CD14-positive monocyte (primary cell): ENCODE measurements around the gene ARHGAP18. TPM values are rescaled to one million over a fixed set of nuclear protein-coding genes. Genes with fewer than 3 reads are reported as not detected.

Experiments used
- DNase-seq, 3 donors: peaks; one replicate each; pipeline ENCODE4 v3.0.0-alpha.2; 2011 to 2022
- H2AFZ ChIP-seq: 2 replicates; pipeline ENCODE4 v1.6.0; 2012; ENCODE audit warnings: mild to moderate bottlenecking, low read depth, low read length, inconsistent platforms; ENCODE audit not compliant: insufficient read depth, poor library complexity, severe bottlenecking
- H3K27ac ChIP-seq, 2 donors: 1 replicate in 1 of 2; 2 replicates in 1 of 2; pipeline ENCODE4 v1.5.1; 2012 to 2013; ENCODE audit warnings: low read length in 2 of 2, control low read depth in 1 of 2, inconsistent platforms in 1 of 2, low read depth in 1 of 2, mild to moderate bottlenecking in 1 of 2
- H3K27me3 ChIP-seq, 2 donors: one replicate each; pipeline versions ENCODE4 v1.6.0 to v1.6.1; 2011 to 2013; ENCODE audit warnings: low read length in 2 of 2; ENCODE audit not compliant: control insufficient read depth in 2 of 2, insufficient read depth in 2 of 2
- H3K36me3 ChIP-seq, 2 donors: replicated peaks in 1 of 2; 1 replicate in 1 of 2; 2 replicates in 1 of 2; pipeline versions ENCODE4 v1.5.1 to v1.6.1; 2012 to 2013; ENCODE audit warnings: low read length in 2 of 2, control low read depth in 1 of 2, inconsistent platforms in 1 of 2, mild to moderate bottlenecking in 1 of 2; ENCODE audit not compliant: insufficient read depth in 2 of 2, control insufficient read depth in 1 of 2
- H3K4me1 ChIP-seq, 2 donors: 1 replicate in 1 of 2; 2 replicates in 1 of 2; pipeline versions ENCODE4 v1.5.1 to v1.6.1; 2012 to 2013; ENCODE audit warnings: low read length in 2 of 2, control low read depth in 1 of 2, inconsistent platforms in 1 of 2, mild to moderate bottlenecking in 1 of 2, moderate library complexity in 1 of 2; ENCODE audit not compliant: insufficient read depth in 2 of 2, control insufficient read depth in 1 of 2
- H3K4me2 ChIP-seq: replicated peaks from 2 replicates; pipeline ENCODE3; 2012; ENCODE audit warnings: low read length, moderate library complexity, mild to moderate bottlenecking; ENCODE audit not compliant: poor library complexity, severe bottlenecking; ENCODE audit errors: extremely low read depth
- H3K4me3 ChIP-seq, 3 experiments: fragments of 200-600 bp in 1 of 3; sonication (generic) in 1 of 3; replicated peaks in 1 of 3; 1 replicate in 2 of 3; 2 replicates in 1 of 3; pipeline ENCODE4 v1.5.1; 2011 to 2013; ENCODE audit warnings: low read length in 3 of 3, mild to moderate bottlenecking in 3 of 3, control low read depth in 2 of 3, low read depth in 2 of 3, inconsistent platforms in 1 of 3, moderate library complexity in 1 of 3
- H3K79me2 ChIP-seq: 2 replicates; pipeline ENCODE4 v1.6.0; 2012; ENCODE audit warnings: mild to moderate bottlenecking, control low read depth, inconsistent platforms, low read length, moderate library complexity; ENCODE audit not compliant: insufficient read depth
- H3K9ac ChIP-seq: 2 replicates; pipeline ENCODE4 v1.6.0; 2017; ENCODE audit warnings: low read length, mild to moderate bottlenecking; ENCODE audit not compliant: insufficient read depth, poor library complexity, severe bottlenecking
- H3K9me3 ChIP-seq, 2 donors: replicated peaks in 1 of 2; 1 replicate in 1 of 2; 2 replicates in 1 of 2; pipeline versions ENCODE4 v1.5.1 to v1.6.1; 2012 to 2013; ENCODE audit warnings: low read length in 2 of 2, control low read depth in 1 of 2; ENCODE audit not compliant: control insufficient read depth in 1 of 2, insufficient read depth in 1 of 2
- H4K20me1 ChIP-seq: 2 replicates; pipeline ENCODE4 v1.6.0; 2012; ENCODE audit warnings: mild to moderate bottlenecking, low read length, control low read depth, moderate library complexity; ENCODE audit not compliant: insufficient read depth
- H3K27ac Mint-ChIP-seq, 7 donors: one replicate each; pipeline ENCODE4 v1.8.0; 2020; ENCODE audit warnings: mild to moderate bottlenecking in 7 of 7, mixed read lengths in 7 of 7, moderate library complexity in 6 of 7, inconsistent platforms in 2 of 7
- H3K27me3 Mint-ChIP-seq, 3 donors: one replicate each; pipeline ENCODE4 v1.8.0; 2021 to 2022; ENCODE audit warnings: low read depth in 3 of 3, mild to moderate bottlenecking in 3 of 3, mixed read lengths in 3 of 3, moderate library complexity in 3 of 3, inconsistent platforms in 1 of 3
- H3K36me3 Mint-ChIP-seq, 2 donors: one replicate each; pipeline ENCODE4 v1.8.0; 2020; ENCODE audit warnings: mixed read lengths in 2 of 2, inconsistent platforms in 1 of 2, mild to moderate bottlenecking in 1 of 2
- H3K4me1 Mint-ChIP-seq: one replicate; pipeline ENCODE4 v1.8.0; 2020; ENCODE audit warnings: mild to moderate bottlenecking, mixed read lengths
- H3K4me3 Mint-ChIP-seq, 2 donors: one replicate each; pipeline ENCODE4 v1.8.0; 2020; ENCODE audit warnings: mild to moderate bottlenecking in 2 of 2, mixed read lengths in 2 of 2, moderate library complexity in 1 of 2
- H3K9me3 Mint-ChIP-seq, 7 donors: one replicate each; pipeline ENCODE4 v1.8.0; 2020 to 2022; ENCODE audit warnings: mixed read lengths in 7 of 7, mild to moderate bottlenecking in 6 of 7, moderate library complexity in 6 of 7, inconsistent platforms in 2 of 7
- CTCF ChIP-seq: fragments of 200-600 bp; IDR thresholded peaks from one replicate; pipeline ENCODE4 v1.8.0; 2022; ENCODE audit warnings: antibody characterized with exemption, mild to moderate bottlenecking
- WGBS: methylation state at CpG from one replicate; pipeline ENCODE4 v1.1.5; 2013; ENCODE audit warnings: missing lambda C conversion rate; ENCODE audit not compliant: insufficient coverage; 5-methylcytosine and 5-hydroxymethylcytosine counted together
- intact Hi-C, 2 donors: fragments of 100-400 bp; cut with micrococcal nuclease; formaldehyde crosslinking; loops; one replicate each; pipeline versions ENCODE4 v1.15.0 to v1.15.1; 2023
- polyA plus RNA-seq, 3 donors: library from polyadenylated mRNA; depleted of rRNA in 1 of 3; unstranded in 2 of 3; stranded (reverse) in 1 of 3; fragments of 300-500 nt in 2 of 3; fragments of >200 nt in 1 of 3; fragmentation: Illumina TruSeq in 2 of 3; gene quantifications; 1 replicate in 2 of 3; 2 replicates in 1 of 3; pipeline ENCODE4 v1.2.3, GENCODE V29; 2012 to 2021

Gene ARHGAP18
- polyA plus RNA-seq, 3 donors = 3.7 to 5.6 (median 3.8) TPM

GRCh38 chr6:129644567-129645015 lies 65.4 kb downstream of the ARHGAP18 start:
- H3K4me1 Mint-ChIP-seq = peaks cover 9% of the 10 kb centered on the region
- no peak for TF ChIP-seq CTCF
- H3K27ac Mint-ChIP-seq = no peak overlapping the region
- Histone ChIP-seq H3K79me2 (no peaks in the 10 kb centered on the region), H3K36me3 (peaks cover 0 to 7% of the 10 kb centered on the region in 2 donors), H3K4me1 (no peaks in the 10 kb centered on the region), H3K9me3 (no peaks in the 10 kb centered on the region), H3K4me2 (no peak overlapping the region), H3K4me3 (no peak overlapping the region), H3K27me3 (no peaks in the 10 kb centered on the region), H3K27ac (no peak overlapping the region), H2AFZ (no peak overlapping the region), H4K20me1 (no peaks in the 10 kb centered on the region), H3K9ac (no peak overlapping the region)
- H3K36me3 Mint-ChIP-seq = peaks cover 10 to 16% of the 10 kb centered on the region in 2 donors
- intact Hi-C loops = no loop called here
- H3K9me3 Mint-ChIP-seq = peaks cover 0 to 4% (median 0%) of the 10 kb centered on the region in 7 donors
- no peak overlapping the region for H3K4me3 Mint-ChIP-seq
- no CpG with 5 or more reads among the region's 1 CpG for WGBS
- H3K27me3 Mint-ChIP-seq = peaks cover 0 to 4% (median 0%) of the 10 kb centered on the region in 3 donors
- DNase-seq = no peak

GRCh38 chr6:129643968-129644367 lies 66.0 kb downstream of the ARHGAP18 start:
- Histone ChIP-seq H4K20me1 (no peaks in the 10 kb centered on the region), H3K4me3 (no peak overlapping the region), H3K9ac (no peak overlapping the region), H3K79me2 (no peaks in the 10 kb centered on the region), H3K36me3 (peaks cover 0 to 7% of the 10 kb centered on the region in 2 donors), H3K9me3 (no peaks in the 10 kb centered on the region), H3K27ac (no peak overlapping the region), H2AFZ (no peak overlapping the region), H3K4me1 (no peaks in the 10 kb centered on the region), H3K4me2 (no peak overlapping the region), H3K27me3 (no peaks in the 10 kb centered on the region)
- no peak overlapping the region for H3K4me3 Mint-ChIP-seq
- peaks cover 9% of the 10 kb centered on the region for H3K4me1 Mint-ChIP-seq
- no peak for TF ChIP-seq CTCF
- peaks cover 0 to 4% (median 0%) of the 10 kb centered on the region in 7 donors for H3K9me3 Mint-ChIP-seq
- peaks cover 10 to 16% of the 10 kb centered on the region in 2 donors for H3K36me3 Mint-ChIP-seq
- H3K27me3 Mint-ChIP-seq = peaks cover 0 to 4% (median 0%) of the 10 kb centered on the region in 3 donors
- H3K27ac Mint-ChIP-seq = peak overlapping the region in 1 of 7 donors; percentile 32
- intact Hi-C loops = no loop called here
- no CpG with 5 or more reads among the region's 3 CpGs for WGBS
- no peak for DNase-seq
